Colonic mucosa (tissue), 4 donors: ENCODE data around the gene CPAMD8. TPM values are rescaled to one million over a fixed set of nuclear protein-coding genes. Genes with fewer than 3 reads are reported as not detected.

Experiments used
- DNase-seq: peaks from one replicate; pipeline ENCODE4 v3.0.0-alpha.2; 2020
- H3K27ac ChIP-seq: fragments of 200-600 bp; one replicate; pipeline ENCODE4 v1.8.0; 2021
- H3K27me3 ChIP-seq: fragments of 200-600 bp; one replicate; pipeline ENCODE4 v1.8.0; 2021
- H3K36me3 ChIP-seq: fragments of 200-600 bp; one replicate; pipeline ENCODE4 v1.8.0; 2021
- H3K4me1 ChIP-seq: fragments of 200-600 bp; one replicate; pipeline ENCODE4 v1.8.0; 2021; ENCODE audit warnings: mild to moderate bottlenecking
- H3K4me3 ChIP-seq: fragments of 200-600 bp; one replicate; pipeline ENCODE4 v1.8.0; 2021
- H3K9ac ChIP-seq, 2 donors: one replicate each; pipeline ENCODE4 v1.7.0; 2013; ENCODE audit warnings: control low read depth in 2 of 2, low read depth in 2 of 2, low read length in 2 of 2
- H3K9me3 ChIP-seq: fragments of 200-600 bp; one replicate; pipeline ENCODE4 v1.8.0; 2021
- intact Hi-C: fragments of 100-400 bp; cut with DNase I; formaldehyde crosslinking; loops from one replicate; pipeline ENCODE4 v1.14.1; 2022
- total RNA-seq, 2 donors: library from RNA; stranded (reverse); fragmentation: NEBNext Ultra II Directional in 1 of 2; extraction: Animal tissue kit (Norgen Biotek cat#: 25700) in 1 of 2; gene quantifications; one replicate each; pipeline ENCODE4 v1.2.1, GENCODE V29; 2021
- TF ChIP-seq, protein P1 (sequence below): fragments of 200-600 bp; IDR thresholded peaks from one replicate; pipeline ENCODE4 v1.8.0; 2022; ENCODE audit warnings: antibody characterized with exemption, mild to moderate bottlenecking
- donor health status: healthy.
- donor health status: DM: no; HTN: no; CAD: no.
- donor health status: DM: no; HTN: no; CAD: no.

CPAMD8 gene
- 1 to 10 TPM; 1.8 to 3.5 TPM for total RNA-seq

DNA sequence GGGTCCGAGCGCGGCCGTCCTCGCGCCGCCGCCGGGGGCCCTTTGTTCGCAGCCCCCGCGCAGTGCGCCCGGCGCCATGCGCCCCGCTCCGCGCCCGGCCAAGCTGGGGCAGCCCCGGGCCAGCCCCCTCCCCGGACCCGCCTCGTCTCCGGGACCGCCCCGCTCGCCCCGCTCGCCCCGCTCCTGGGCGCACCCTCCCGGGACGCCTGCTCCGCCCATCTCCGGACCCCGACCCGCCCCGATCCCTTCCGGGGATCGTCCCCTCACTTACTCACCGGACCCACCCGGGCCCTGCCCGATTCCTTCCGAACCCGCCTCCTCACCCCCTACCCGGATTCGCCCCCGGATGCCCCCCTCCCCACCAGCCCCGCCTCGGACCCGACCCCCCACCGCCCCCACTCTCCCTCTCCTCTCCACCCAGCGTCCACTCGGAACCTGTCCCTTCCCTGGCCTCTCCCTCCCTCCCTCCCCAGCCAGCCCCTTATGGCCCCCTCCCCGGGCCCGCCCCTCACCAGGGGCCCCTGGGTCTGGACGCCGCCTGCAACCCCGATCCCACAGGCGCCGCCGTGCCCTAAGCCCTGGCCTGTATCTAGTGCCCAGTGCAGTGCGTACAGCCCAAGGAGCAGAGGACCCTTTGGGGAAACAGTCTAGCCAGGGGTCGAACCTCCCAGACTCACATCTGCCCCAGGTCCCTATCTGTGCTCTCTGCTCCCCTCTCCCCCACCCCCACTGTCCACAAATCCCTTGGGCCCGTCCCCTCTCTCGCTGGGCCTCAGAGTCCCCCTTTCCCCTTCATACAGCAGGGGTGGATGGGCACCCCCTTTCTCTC is at the start of gene CPAMD8:
Gene CPAMD8, minus strand, starts transcription at position 105 of the 829 bp plus-strand sequence. CDS start 168 bp downstream, outside the sequence.
- intact Hi-C loops, result no loop called here
- H3K36me3 ChIP-seq, result no peaks in the 10 kb centered on the region
- no peak within 1 kb of the TSS for H3K9ac ChIP-seq
- H3K27me3 ChIP-seq, result peaks cover 20% of the 10 kb centered on the region
- TF ChIP-seq, protein P1, sequence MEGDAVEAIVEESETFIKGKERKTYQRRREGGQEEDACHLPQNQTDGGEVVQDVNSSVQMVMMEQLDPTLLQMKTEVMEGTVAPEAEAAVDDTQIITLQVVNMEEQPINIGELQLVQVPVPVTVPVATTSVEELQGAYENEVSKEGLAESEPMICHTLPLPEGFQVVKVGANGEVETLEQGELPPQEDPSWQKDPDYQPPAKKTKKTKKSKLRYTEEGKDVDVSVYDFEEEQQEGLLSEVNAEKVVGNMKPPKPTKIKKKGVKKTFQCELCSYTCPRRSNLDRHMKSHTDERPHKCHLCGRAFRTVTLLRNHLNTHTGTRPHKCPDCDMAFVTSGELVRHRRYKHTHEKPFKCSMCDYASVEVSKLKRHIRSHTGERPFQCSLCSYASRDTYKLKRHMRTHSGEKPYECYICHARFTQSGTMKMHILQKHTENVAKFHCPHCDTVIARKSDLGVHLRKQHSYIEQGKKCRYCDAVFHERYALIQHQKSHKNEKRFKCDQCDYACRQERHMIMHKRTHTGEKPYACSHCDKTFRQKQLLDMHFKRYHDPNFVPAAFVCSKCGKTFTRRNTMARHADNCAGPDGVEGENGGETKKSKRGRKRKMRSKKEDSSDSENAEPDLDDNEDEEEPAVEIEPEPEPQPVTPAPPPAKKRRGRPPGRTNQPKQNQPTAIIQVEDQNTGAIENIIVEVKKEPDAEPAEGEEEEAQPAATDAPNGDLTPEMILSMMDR, result no peak
- no peak within 1 kb of the TSS for H3K27ac ChIP-seq
- H3K4me1 ChIP-seq, result no peaks in the 10 kb centered on the region
- H3K9me3 ChIP-seq, result no peaks in the 10 kb centered on the region
- no peak for DNase-seq
- H3K4me3 ChIP-seq, result peak within 1 kb of the TSS; percentile 11

DNA sequence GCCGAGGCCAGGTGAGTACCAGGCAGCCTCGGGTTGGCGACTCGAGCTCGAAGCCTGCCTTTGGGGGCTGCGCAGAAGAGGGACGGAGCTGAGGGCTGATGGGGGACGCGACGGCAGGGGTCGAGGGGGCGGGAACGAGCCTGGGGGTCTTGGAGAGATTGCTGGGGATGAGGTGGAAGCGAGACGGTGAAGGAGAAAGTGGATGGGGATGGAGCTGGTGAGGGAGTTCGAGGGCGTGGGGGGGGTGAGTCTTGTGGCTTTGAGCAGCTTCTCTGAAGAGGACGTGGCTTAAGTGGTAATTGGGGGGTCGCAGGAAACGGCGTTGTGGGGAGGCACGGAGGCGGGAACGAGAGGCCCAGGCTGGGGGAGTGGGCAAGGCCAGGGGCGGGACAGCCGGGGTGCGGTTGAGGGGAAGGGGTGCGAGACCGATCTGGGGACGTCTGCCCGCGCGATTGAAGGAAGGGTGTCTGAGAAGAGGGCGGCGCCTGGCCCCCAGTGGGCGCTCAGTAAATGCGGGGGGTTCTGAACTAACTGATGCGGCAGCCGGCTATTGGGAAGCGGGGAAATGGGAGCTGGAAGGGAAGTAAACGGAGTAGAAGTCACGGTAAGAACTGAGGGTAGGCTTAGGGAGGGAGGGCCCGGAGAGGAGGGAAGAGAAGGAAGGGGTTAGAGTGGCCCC is 49.4 kb upstream of the CPAMD8 start:
- no peaks in the 10 kb centered on the region for H3K9me3 ChIP-seq
- peaks cover 6% of the 10 kb centered on the region for H3K4me1 ChIP-seq
- peak; percentile 55 for DNase-seq
- H3K27ac ChIP-seq, result peak overlapping the region; percentile 57
- H3K4me3 ChIP-seq, result peak overlapping the region; percentile 62
- TF ChIP-seq, protein P1, result no peak
- no peaks in the 10 kb centered on the region for H3K27me3 ChIP-seq
- intact Hi-C loops, result no loop called here
- peak overlapping the region; percentile 95 to 96 for H3K9ac ChIP-seq
- no peaks in the 10 kb centered on the region for H3K36me3 ChIP-seq

DNA sequence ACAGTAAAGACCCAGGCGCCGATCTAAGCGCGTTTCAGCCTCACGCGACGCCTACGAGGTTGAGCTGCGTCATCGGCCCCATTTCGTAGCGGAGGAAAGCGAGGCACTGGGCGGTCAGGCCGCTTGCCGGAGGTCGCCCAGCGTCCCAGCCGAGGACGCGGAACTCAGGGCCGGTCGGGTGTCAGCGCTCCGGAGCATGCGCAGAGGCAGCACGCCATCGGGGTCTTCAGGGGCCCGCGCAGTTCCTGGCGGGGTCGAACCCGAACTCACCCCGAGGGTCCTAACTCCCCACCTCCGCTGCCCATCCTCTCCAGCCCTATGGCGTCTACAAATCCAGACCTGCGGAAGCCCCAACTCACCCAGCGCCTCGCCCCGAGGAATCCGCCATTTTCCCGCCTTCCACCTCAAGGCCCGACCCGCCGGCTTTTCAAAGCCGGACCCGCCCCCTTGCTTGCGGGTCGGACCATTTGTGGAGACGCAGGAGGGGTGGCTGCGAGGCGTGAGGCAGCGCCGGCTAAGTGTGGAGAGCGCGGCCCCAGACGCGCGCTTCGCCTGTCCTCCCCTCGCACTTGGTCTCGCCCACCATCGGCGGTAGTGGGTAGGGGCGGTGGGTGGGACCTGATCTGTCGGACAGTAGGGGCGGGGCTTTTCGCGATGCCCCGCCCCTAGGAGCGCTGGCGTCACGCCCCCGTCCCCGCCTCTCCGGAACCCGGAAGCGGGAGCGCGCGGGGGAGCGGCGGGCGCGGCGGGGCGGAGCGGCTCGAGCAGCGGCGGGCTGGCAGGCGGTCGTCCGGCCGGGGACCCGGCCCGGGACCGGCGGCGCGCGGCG is 48.6 kb upstream of the CPAMD8 start, which contains the start of the genes HAUS8 and MYO9B:
Gene HAUS8, minus strand, starts transcription at position 418 of the 829 bp plus-strand sequence. Its CDS starts 30 bp downstream, at position 388.
Gene MYO9B, plus strand, starts transcription at position 743 of the 829 bp plus-strand sequence. CDS start 25,941 bp downstream, outside the sequence.
- H3K9ac ChIP-seq, result peak within 1 kb of the TSS; percentile 95 to 96
- intact Hi-C loops, result no loop called here
- no peaks in the 10 kb centered on the region for H3K27me3 ChIP-seq
- H3K4me1 ChIP-seq, result peaks cover 6% of the 10 kb centered on the region
- peak within 1 kb of the TSS; percentile 62 for H3K27ac ChIP-seq
- DNase-seq, result peak; percentile 100
- H3K4me3 ChIP-seq, result peak within 1 kb of the TSS; percentile 62
- no peaks in the 10 kb centered on the region for H3K9me3 ChIP-seq
- H3K36me3 ChIP-seq, result no peaks in the 10 kb centered on the region
- TF ChIP-seq, protein P1, result no peak

DNA sequence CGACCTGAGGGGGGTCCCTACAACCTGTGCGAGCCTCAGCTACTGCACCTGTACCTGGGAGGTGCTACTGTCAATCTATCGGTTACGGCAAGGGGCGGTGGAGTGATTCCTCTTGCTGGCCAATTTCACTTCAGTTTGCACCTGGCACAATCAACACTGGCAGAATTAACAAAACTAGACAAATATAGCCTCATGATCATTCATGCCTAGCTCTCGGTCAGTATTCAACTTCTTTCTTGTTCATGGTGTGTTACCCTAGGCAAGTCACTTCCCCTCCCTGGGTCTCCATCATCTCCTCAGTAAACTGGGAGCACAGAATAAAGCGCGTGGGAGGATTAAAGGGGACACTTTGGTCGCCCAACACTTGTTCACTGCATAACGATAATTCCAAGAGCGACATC is 48.0 kb upstream of the CPAMD8 start:
- Histone ChIP-seq H3K36me3 (no peaks in the 10 kb centered on the region), H3K9ac (peak overlapping the region; percentile 60 to 76), H3K27ac (peak overlapping the region; percentile 62), H3K27me3 (no peaks in the 10 kb centered on the region), H3K4me3 (peak overlapping the region; percentile 56), H3K9me3 (no peaks in the 10 kb centered on the region), H3K4me1 (peaks cover 6% of the 10 kb centered on the region)
- TF ChIP-seq, protein P1, result no peak
- intact Hi-C loops, result no loop called here
- no peak for DNase-seq
